GM12878 (cell line): ENCODE data around the gene SCUBE3. TPM values are rescaled to one million over a fixed set of nuclear protein-coding genes. Genes with fewer than 3 reads are reported as not detected.

Experiments
- ATAC-seq: fragments of 200-7000 bp; cut with Tn5 transposase; 3 replicates; pipeline ENCODE4 v1.9.1; 2020; ENCODE audit warnings: mild to moderate bottlenecking, moderate library complexity
- BruUV-seq: library from RNA; stranded (reverse); fragments of 400-500 nt; replicated peaks from 2 replicates; lab custom pipeline; 2021; lab: Mats Ljungman, UMichigan
- CTCF ChIA-PET: fragments of 300-600 bp; sonication (Branson Sonifier 250); formaldehyde crosslinking; extraction: SDS; loops from one replicate; lab custom pipeline; 2021; ENCODE audit warnings: inconsistent platforms; lab: Yijun Ruan, JAX
- POLR2A ChIA-PET: fragments of 350-600 bp; formaldehyde crosslinking; extraction: SDS; loops from one replicate; lab custom pipeline; 2021; ENCODE audit warnings: inconsistent platforms; lab: Charles Lee
- RAD21 ChIA-PET: fragments of 300-600 bp; sonication (Branson Sonifier 250); formaldehyde crosslinking; loops from one replicate; lab custom pipeline; 2023; ENCODE audit warnings: antibody characterized with exemption; ENCODE audit not compliant: unreplicated experiment; lab: Charles Lee
- SMC1A ChIA-PET: fragments of 300-600 bp; sonication (Branson Sonifier 250); formaldehyde crosslinking; loops from one replicate; lab custom pipeline; 2023; ENCODE audit not compliant: unreplicated experiment, uncharacterized antibody; lab: Charles Lee
- DNase-seq: peaks from one replicate; pipeline ENCODE4 v3.0.0-alpha.2; 2011; ENCODE audit warnings: low read depth, low spot score
- FAIRE-seq: peaks from 3 replicates; lab custom pipeline; 2011; peaks lifted over from hg19 to GRCh38; lab: Jason Lieb, UNC
- H2AFZ ChIP-seq: 2 replicates; pipeline ENCODE4 v1.6.0; 2011; ENCODE audit warnings: low read depth, low read length, control low read depth; ENCODE audit not compliant: control insufficient read depth
- H3K27ac ChIP-seq: 2 replicates; pipeline ENCODE4 v1.5.1; 2011; ENCODE audit warnings: control low read depth; ENCODE audit not compliant: control insufficient read depth, insufficient read depth
- H3K27me3 ChIP-seq, 2 experiments: replicated peaks in 1 of 2; 2 replicates each; pipeline versions ENCODE4 v1.6.0 to v1.6.1; 2011; ENCODE audit warnings: low read length in 1 of 2; ENCODE audit not compliant: control insufficient read depth in 2 of 2, insufficient read depth in 2 of 2
- H3K36me3 ChIP-seq, 2 experiments: 2 replicates each; pipeline ENCODE4 v1.5.1; 2011; ENCODE audit warnings: low read length in 1 of 2; ENCODE audit not compliant: control insufficient read depth in 2 of 2, insufficient read depth in 2 of 2
- H3K4me1 ChIP-seq: 2 replicates; pipeline ENCODE4 v1.6.1; 2011; ENCODE audit warnings: mild to moderate bottlenecking, low read length, moderate library complexity, mixed read lengths; ENCODE audit not compliant: control insufficient read depth, insufficient read depth
- H3K4me2 ChIP-seq: 2 replicates; pipeline ENCODE4 v1.6.0; 2011; ENCODE audit warnings: control low read depth; ENCODE audit not compliant: control insufficient read depth, insufficient read depth
- H3K4me3 ChIP-seq: fragments of 200-600 bp; sonication (generic); 2 replicates; pipeline ENCODE4 v1.5.1; 2016
- H3K79me2 ChIP-seq: 2 replicates; pipeline ENCODE4 v1.6.0; 2011; ENCODE audit warnings: low read length; ENCODE audit not compliant: control insufficient read depth, insufficient read depth
- H3K9ac ChIP-seq: 2 replicates; pipeline ENCODE4 v1.8.0; 2011; ENCODE audit warnings: low read length, control low read depth, mixed read lengths; ENCODE audit not compliant: control insufficient read depth, insufficient read depth
- H3K9me3 ChIP-seq: replicated peaks from 3 replicates; pipeline ENCODE4 v1.5.1; 2011; ENCODE audit warnings: mild to moderate bottlenecking, low read length; ENCODE audit not compliant: control insufficient read depth, insufficient read depth
- H4K20me1 ChIP-seq: 2 replicates; pipeline ENCODE4 v1.6.0; 2011; ENCODE audit not compliant: control insufficient read depth, insufficient read depth
- BCLAF1 ChIP-seq: fragments of 450-650 bp; IDR thresholded peaks from 2 replicates; pipeline ENCODE4 v1.6.1; 2017; ENCODE audit warnings: antibody characterized with exemption, mild to moderate bottlenecking, moderate library complexity
- BRCA1 ChIP-seq: IDR thresholded peaks from 2 replicates; pipeline ENCODE4 v1.6.1; 2011; ENCODE audit warnings: low read depth, low read length, improper control_type of control experiment
- CHD4 ChIP-seq: fragments of 200-600 bp; sonication (generic); IDR thresholded peaks from 2 replicates; pipeline ENCODE4 v1.6.1; 2016; ENCODE audit warnings: mild to moderate bottlenecking
- EP300 ChIP-seq, 2 experiments: fragments of 150-350 bp in 1 of 2; IDR thresholded peaks; 2 replicates each; pipeline ENCODE4 v1.6.1; 2011 to 2012; ENCODE audit warnings: low read depth in 2 of 2, low read length in 2 of 2, borderline replicate concordance in 1 of 2, improper control_type of control experiment in 1 of 2, inconsistent platforms in 1 of 2; ENCODE audit not compliant: control insufficient read depth in 1 of 2
- HDGF ChIP-seq: fragments of 450-650 bp; IDR thresholded peaks from 2 replicates; pipeline ENCODE4 v1.6.1; 2016; ENCODE audit warnings: antibody characterized with exemption
- IKZF1 ChIP-seq: fragments of 450-650 bp; conservative IDR thresholded peaks from 2 replicates; pipeline ENCODE4 v1.6.1; 2017; ENCODE audit warnings: antibody characterized with exemption, mild to moderate bottlenecking
- KLF5 ChIP-seq: fragments of 450-650 bp; IDR thresholded peaks from 2 replicates; pipeline ENCODE4 v1.6.1; 2014; ENCODE audit warnings: mild to moderate bottlenecking; ENCODE audit not compliant: partially characterized antibody
- MEF2A ChIP-seq: IDR thresholded peaks from 2 replicates; pipeline ENCODE4 v1.6.1; 2011; ENCODE audit warnings: low read depth, mild to moderate bottlenecking, low read length, moderate library complexity; ENCODE audit not compliant: insufficient read depth
- NFIC ChIP-seq: IDR thresholded peaks from 2 replicates; pipeline ENCODE4 v1.6.1; 2012; ENCODE audit warnings: low read depth, mild to moderate bottlenecking, inconsistent platforms, low read length, moderate library complexity
- RBBP5 ChIP-seq: fragments of 200-600 bp; sonication (generic); conservative IDR thresholded peaks from 2 replicates; pipeline ENCODE4 v1.6.1; 2016
- SMC3 ChIP-seq: IDR thresholded peaks from 2 replicates; pipeline ENCODE4 v1.6.1; 2011; ENCODE audit warnings: low read length, improper control_type of control experiment, borderline replicate concordance
- SREBF1 ChIP-seq: IDR thresholded peaks from 2 replicates; pipeline ENCODE4 v1.6.1; 2012; ENCODE audit warnings: mild to moderate bottlenecking, low read length
- STAT1 ChIP-seq: fragments of 450-650 bp; conservative IDR thresholded peaks from 2 replicates; pipeline ENCODE4 v1.6.1; 2014; ENCODE audit warnings: antibody characterized with exemption, mild to moderate bottlenecking
- TARDBP ChIP-seq: IDR thresholded peaks from 2 replicates; pipeline ENCODE4 v1.6.1; 2016; ENCODE audit warnings: borderline replicate concordance
- WGBS: methylation state at CpG from one replicate; pipeline ENCODE4 v1.1.6; 2016; ENCODE audit warnings: low lambda C conversion rate; ENCODE audit not compliant: insufficient replicate concordance, insufficient coverage; ENCODE audit errors: missing lambda C conversion rate; 5-methylcytosine and 5-hydroxymethylcytosine counted together
- in situ Hi-C: fragments of 300-500 bp; cut with MboI; formaldehyde crosslinking; loops from 9 replicates; pipeline ENCODE4 v1.14.3; 2018; ENCODE audit warnings: mixed read lengths
- intact Hi-C: fragments of 100-400 bp; cut with micrococcal nuclease; formaldehyde crosslinking; loops from one replicate; pipeline ENCODE4 v1.14.2; 2022; ENCODE audit not compliant: unreplicated experiment
- polyA plus RNA-seq, 11 experiments: library from polyadenylated mRNA; depleted of rRNA in 4 of 11; unstranded in 6 of 11; stranded (reverse) in 5 of 11; fragments of >200 nt; fragmentation: Nextera tagmentation in 4 of 11; fragmentation: Illumina TruSeq in 1 of 11; extraction: Ambion mirVana in 4 of 11; extraction: Trizol in 1 of 11; gene quantifications; 1 replicate in 1 of 11; 2 replicates in 10 of 11; pipeline versions ENCODE4 v1.2.1 to v1.2.3, GENCODE V29; 2011 to 2016; ENCODE audit warnings: inconsistent platforms in 2 of 11, missing spikeins in 2 of 11, low read depth in 1 of 11
- total RNA-seq, 4 experiments: library from RNA; depleted of rRNA in 3 of 4; stranded (reverse); fragments of >200 nt in 3 of 4; fragmentation: Illumina TruSeq in 1 of 4; extraction: Trizol in 1 of 4; gene quantifications; 2 replicates each; pipeline versions ENCODE4 v1.2.1 to v1.2.3, GENCODE V29; 2013 to 2021
- TF ChIP-seq, protein P1 (sequence below): fragments of 450-650 bp; IDR thresholded peaks from 2 replicates; pipeline ENCODE4 v1.6.1; 2017; ENCODE audit warnings: mild to moderate bottlenecking
- TF ChIP-seq, protein P2 (sequence below): IDR thresholded peaks from 2 replicates; pipeline ENCODE4 v1.6.1; 2012; ENCODE audit warnings: low read length, inconsistent platforms

The SCUBE3 gene
- total and polyA plus RNA-seq, 10 of the 15 experiments (the other 5 are each of a cell fraction or from before 2014, with no cell fraction given), result under 0.01 to 0.20 (median 0.07) TPM; not detected in 4

DNA sequence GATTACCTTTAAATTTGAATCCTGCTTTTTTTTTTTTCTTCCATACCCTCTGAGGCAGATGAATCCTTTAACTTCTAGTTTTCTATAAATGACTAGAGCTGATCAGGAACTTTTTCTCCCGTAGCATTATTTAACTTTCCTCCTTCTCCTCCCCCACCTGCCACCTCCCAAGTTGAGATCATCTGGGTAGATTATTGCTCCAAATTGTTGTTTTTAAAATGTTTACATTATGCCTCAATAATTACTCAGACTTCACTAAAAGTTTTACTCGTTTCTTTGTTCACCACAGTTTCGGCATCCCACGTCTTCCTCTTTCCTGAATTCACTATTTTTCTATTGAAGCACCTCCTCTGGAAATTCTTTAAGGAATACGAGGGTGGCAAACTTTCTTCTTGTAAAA lies 16.6 kb upstream of the SCUBE3 start:
- Histone ChIP-seq H4K20me1 (no peaks in the 10 kb centered on the region), H3K4me2 (no peak overlapping the region), H2AFZ (no peak overlapping the region), H3K4me1 (no peaks in the 10 kb centered on the region), H3K27ac (no peak overlapping the region), H3K27me3 (no peaks in the 10 kb centered on the region; a peak in 1 of 4 replicates), H3K36me3 (no peaks in the 10 kb centered on the region), H3K79me2 (no peaks in the 10 kb centered on the region), H3K9me3 (no peaks in the 10 kb centered on the region), H3K9ac (no peak overlapping the region), H3K4me3 (no peak overlapping the region)
- SMC1A ChIA-PET, result interaction anchor here (1.6 kb wide), 1 partner anchor 38 kb away, joined by 3 read pairs; no protein-coding TSS in a partner anchor
- in situ Hi-C loops, result no loop called here
- DNase-seq (no peak), FAIRE-seq (no peak), ATAC-seq (no peak)
- BruUV-seq, result no TSS peak
- POLR2A ChIA-PET, result no interaction called here
- RAD21 ChIA-PET, result no interaction called here
- WGBS, result 17% methylated on average over 5 of the region's 5 CpGs
- CTCF ChIA-PET, result interaction anchor here (0.9 to 7.3 kb wide), 5 partner anchors 9 to 96 kb away, joined by 3 to 39 read pairs (median 3); no protein-coding TSS in a partner anchor
- intact Hi-C loops, result no loop called here
- TF ChIP-seq BRCA1 (no peak), NFIC (no peak), BCLAF1 (no peak), KLF5 (no peak), SMC3 (no peak), SREBF1 (no peak), RBBP5 (no peak), CHD4 (no peak), EP300 (IDR thresholded peaks at IDR 0.05; ENCODE audit: borderline replicate concordance in 1 of 2, control insufficient read depth in 1 of 2, low read depth in 2 of 2, low read length in 2 of 2) (no peak), MEF2A (no peak), TARDBP (no peak), IKZF1 (no peak), STAT1 (no peak), HDGF (no peak)
- TF ChIP-seq, protein P1, sequence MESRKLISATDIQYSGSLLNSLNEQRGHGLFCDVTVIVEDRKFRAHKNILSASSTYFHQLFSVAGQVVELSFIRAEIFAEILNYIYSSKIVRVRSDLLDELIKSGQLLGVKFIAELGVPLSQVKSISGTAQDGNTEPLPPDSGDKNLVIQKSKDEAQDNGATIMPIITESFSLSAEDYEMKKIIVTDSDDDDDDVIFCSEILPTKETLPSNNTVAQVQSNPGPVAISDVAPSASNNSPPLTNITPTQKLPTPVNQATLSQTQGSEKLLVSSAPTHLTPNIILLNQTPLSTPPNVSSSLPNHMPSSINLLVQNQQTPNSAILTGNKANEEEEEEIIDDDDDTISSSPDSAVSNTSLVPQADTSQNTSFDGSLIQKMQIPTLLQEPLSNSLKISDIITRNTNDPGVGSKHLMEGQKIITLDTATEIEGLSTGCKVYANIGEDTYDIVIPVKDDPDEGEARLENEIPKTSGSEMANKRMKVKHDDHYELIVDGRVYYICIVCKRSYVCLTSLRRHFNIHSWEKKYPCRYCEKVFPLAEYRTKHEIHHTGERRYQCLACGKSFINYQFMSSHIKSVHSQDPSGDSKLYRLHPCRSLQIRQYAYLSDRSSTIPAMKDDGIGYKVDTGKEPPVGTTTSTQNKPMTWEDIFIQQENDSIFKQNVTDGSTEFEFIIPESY, result no peak
- TF ChIP-seq, protein P2, sequence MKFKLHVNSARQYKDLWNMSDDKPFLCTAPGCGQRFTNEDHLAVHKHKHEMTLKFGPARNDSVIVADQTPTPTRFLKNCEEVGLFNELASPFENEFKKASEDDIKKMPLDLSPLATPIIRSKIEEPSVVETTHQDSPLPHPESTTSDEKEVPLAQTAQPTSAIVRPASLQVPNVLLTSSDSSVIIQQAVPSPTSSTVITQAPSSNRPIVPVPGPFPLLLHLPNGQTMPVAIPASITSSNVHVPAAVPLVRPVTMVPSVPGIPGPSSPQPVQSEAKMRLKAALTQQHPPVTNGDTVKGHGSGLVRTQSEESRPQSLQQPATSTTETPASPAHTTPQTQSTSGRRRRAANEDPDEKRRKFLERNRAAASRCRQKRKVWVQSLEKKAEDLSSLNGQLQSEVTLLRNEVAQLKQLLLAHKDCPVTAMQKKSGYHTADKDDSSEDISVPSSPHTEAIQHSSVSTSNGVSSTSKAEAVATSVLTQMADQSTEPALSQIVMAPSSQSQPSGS, result no peak
